GM12878 (cell line): ENCODE data around the gene PDCD11. TPM values are rescaled to one million over a fixed set of nuclear protein-coding genes. Genes with fewer than 3 reads are reported as not detected.
A peak's percentile ranks its signal among the peaks of the same experiment; 100 is the strongest.

ENCODE experiments used
- ATF7 ChIP-seq: fragments of 450-650 bp; IDR thresholded peaks from 2 replicates; pipeline ENCODE4 v1.6.1; 2016; ENCODE audit warnings: low read depth, mild to moderate bottlenecking
- CHD1 ChIP-seq: IDR thresholded peaks from 2 replicates; pipeline ENCODE4 v1.6.1; 2012; ENCODE audit warnings: low read depth, low read length, improper control_type of control experiment
- CREB1 ChIP-seq: IDR thresholded peaks from 2 replicates; pipeline ENCODE4 v1.6.1; 2012; ENCODE audit warnings: low read depth, mild to moderate bottlenecking, inconsistent platforms
- EZH2 ChIP-seq: IDR thresholded peaks from 2 replicates; pipeline ENCODE4 v1.6.1; 2012; ENCODE audit warnings: low read depth, mild to moderate bottlenecking, control low read depth, inconsistent platforms, low read length, borderline replicate concordance; ENCODE audit not compliant: control insufficient read depth
- GATAD2B ChIP-seq: fragments of 450-650 bp; conservative IDR thresholded peaks from 2 replicates; pipeline ENCODE4 v1.6.1; 2017; ENCODE audit warnings: low read depth, mild to moderate bottlenecking, moderate library complexity
- MEF2B ChIP-seq: fragments of 450-650 bp; IDR thresholded peaks from 2 replicates; pipeline ENCODE4 v1.6.1; 2018; ENCODE audit warnings: mild to moderate bottlenecking, moderate library complexity; ENCODE audit not compliant: partially characterized antibody, poor library complexity, severe bottlenecking
- NBN ChIP-seq: fragments of 450-650 bp; IDR thresholded peaks from 2 replicates; pipeline ENCODE4 v1.6.1; 2016
- NFYB ChIP-seq: IDR thresholded peaks from 2 replicates; pipeline ENCODE4 v1.6.1; 2011; ENCODE audit warnings: low read depth, mild to moderate bottlenecking, low read length, improper control_type of control experiment, moderate library complexity; ENCODE audit not compliant: insufficient read depth
- PML ChIP-seq: IDR thresholded peaks from 2 replicates; pipeline ENCODE4 v1.6.1; 2012; ENCODE audit warnings: low read length, inconsistent platforms
- RAD21 ChIP-seq: IDR thresholded peaks from 2 replicates; pipeline ENCODE4 v1.6.1; 2011; ENCODE audit warnings: mild to moderate bottlenecking, low read depth, low read length, moderate library complexity; ENCODE audit not compliant: insufficient read depth
- RFX5 ChIP-seq: IDR thresholded peaks from 2 replicates; pipeline ENCODE4 v1.6.1; 2011; ENCODE audit warnings: low read depth, low read length, improper control_type of control experiment
- SKIL ChIP-seq: fragments of 450-650 bp; IDR thresholded peaks from 2 replicates; pipeline ENCODE4 v1.6.1; 2017; ENCODE audit warnings: mild to moderate bottlenecking, low read depth, inconsistent platforms; ENCODE audit not compliant: poor library complexity, severe bottlenecking
- STAT3 ChIP-seq: IDR thresholded peaks from 2 replicates; pipeline ENCODE4 v1.6.1; 2011; ENCODE audit warnings: low read depth, low read length, improper control_type of control experiment
- WRNIP1 ChIP-seq: IDR thresholded peaks from 2 replicates; pipeline ENCODE4 v1.6.1; 2011; ENCODE audit warnings: low read depth, low read length, improper control_type of control experiment, borderline replicate concordance
- ZNF24 ChIP-seq: fragments of 450-650 bp; IDR thresholded peaks from 2 replicates; pipeline ENCODE4 v1.6.1; 2017; ENCODE audit warnings: antibody characterized with exemption, mild to moderate bottlenecking
- ZNF384 ChIP-seq: IDR thresholded peaks from 2 replicates; pipeline ENCODE4 v1.6.1; 2012; ENCODE audit warnings: low read depth, mild to moderate bottlenecking, low read length, improper control_type of control experiment, borderline replicate concordance
- polyA plus RNA-seq, 11 experiments: library from polyadenylated mRNA; depleted of rRNA in 4 of 11; unstranded in 6 of 11; stranded (reverse) in 5 of 11; fragments of >200 nt; fragmentation: Nextera tagmentation in 4 of 11; fragmentation: Illumina TruSeq in 1 of 11; extraction: Ambion mirVana in 4 of 11; extraction: Trizol in 1 of 11; gene quantifications; 1 replicate in 1 of 11; 2 replicates in 10 of 11; pipeline versions ENCODE4 v1.2.1 to v1.2.3, GENCODE V29; 2011 to 2016; ENCODE audit warnings: inconsistent platforms in 2 of 11, missing spikeins in 2 of 11, low read depth in 1 of 11
- total RNA-seq, 4 experiments: library from RNA; depleted of rRNA in 3 of 4; stranded (reverse); fragments of >200 nt in 3 of 4; fragmentation: Illumina TruSeq in 1 of 4; extraction: Trizol in 1 of 4; gene quantifications; 2 replicates each; pipeline versions ENCODE4 v1.2.1 to v1.2.3, GENCODE V29; 2013 to 2021
- TF ChIP-seq, protein P1 (sequence below): fragments of 450-650 bp; IDR thresholded peaks from 2 replicates; pipeline ENCODE4 v1.6.1; 2017; ENCODE audit warnings: mild to moderate bottlenecking, moderate library complexity
- TF ChIP-seq, protein P2 (sequence below): fragments of 450-650 bp; IDR thresholded peaks from 2 replicates; pipeline ENCODE4 v1.6.1; 2017; ENCODE audit warnings: mild to moderate bottlenecking
- TF ChIP-seq, protein P3 (sequence below): fragments of 450-650 bp; conservative IDR thresholded peaks from 2 replicates; pipeline ENCODE4 v1.6.1; 2017; ENCODE audit warnings: mild to moderate bottlenecking, moderate library complexity

The PDCD11 gene
- total and polyA plus RNA-seq, 10 of the 15 experiments (the other 5 are each of a cell fraction or from before 2014, with no cell fraction given), result 13.9 to 69.7 (median 44.8) TPM

DNA sequence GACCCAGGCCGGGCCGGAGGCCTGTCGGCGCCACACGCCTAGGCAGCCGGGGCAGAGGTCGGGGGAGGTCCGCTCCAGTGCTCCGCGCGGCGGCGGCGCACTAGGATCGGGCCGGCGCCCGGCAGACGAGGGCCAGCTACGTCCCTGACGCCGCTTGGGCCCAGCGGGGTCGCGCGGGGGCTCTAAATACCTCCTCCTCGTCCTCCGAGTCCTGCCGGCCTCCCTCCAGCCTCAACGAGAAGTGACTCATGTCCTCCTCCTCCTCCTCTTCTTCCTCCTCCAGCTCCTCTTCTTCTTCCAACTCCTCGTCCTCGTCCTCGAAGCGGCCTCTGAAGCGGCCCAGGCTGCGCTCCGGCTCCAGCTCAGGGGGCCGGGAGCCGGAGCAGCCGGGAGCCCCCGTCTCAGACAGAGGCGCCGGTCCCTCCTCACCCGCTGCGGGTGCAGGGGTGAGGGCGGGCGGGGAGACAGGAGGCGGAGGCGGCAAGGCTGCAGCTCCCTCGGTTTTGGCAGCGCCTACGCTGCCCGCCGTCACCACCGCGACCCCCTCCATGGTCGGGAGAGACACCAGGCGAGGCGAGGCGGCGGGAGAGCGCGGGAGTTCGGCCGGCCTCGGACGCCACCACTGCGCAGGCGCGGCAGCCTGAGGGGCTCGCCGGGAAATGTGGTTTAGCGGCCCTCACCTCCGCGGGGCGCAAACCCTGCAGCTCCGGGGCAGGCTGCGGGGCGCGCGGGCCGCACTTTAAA is 45.7 kb upstream of the PDCD11 start, which contains the start of gene PCGF6 (continued):
- TF ChIP-seq, protein P1, sequence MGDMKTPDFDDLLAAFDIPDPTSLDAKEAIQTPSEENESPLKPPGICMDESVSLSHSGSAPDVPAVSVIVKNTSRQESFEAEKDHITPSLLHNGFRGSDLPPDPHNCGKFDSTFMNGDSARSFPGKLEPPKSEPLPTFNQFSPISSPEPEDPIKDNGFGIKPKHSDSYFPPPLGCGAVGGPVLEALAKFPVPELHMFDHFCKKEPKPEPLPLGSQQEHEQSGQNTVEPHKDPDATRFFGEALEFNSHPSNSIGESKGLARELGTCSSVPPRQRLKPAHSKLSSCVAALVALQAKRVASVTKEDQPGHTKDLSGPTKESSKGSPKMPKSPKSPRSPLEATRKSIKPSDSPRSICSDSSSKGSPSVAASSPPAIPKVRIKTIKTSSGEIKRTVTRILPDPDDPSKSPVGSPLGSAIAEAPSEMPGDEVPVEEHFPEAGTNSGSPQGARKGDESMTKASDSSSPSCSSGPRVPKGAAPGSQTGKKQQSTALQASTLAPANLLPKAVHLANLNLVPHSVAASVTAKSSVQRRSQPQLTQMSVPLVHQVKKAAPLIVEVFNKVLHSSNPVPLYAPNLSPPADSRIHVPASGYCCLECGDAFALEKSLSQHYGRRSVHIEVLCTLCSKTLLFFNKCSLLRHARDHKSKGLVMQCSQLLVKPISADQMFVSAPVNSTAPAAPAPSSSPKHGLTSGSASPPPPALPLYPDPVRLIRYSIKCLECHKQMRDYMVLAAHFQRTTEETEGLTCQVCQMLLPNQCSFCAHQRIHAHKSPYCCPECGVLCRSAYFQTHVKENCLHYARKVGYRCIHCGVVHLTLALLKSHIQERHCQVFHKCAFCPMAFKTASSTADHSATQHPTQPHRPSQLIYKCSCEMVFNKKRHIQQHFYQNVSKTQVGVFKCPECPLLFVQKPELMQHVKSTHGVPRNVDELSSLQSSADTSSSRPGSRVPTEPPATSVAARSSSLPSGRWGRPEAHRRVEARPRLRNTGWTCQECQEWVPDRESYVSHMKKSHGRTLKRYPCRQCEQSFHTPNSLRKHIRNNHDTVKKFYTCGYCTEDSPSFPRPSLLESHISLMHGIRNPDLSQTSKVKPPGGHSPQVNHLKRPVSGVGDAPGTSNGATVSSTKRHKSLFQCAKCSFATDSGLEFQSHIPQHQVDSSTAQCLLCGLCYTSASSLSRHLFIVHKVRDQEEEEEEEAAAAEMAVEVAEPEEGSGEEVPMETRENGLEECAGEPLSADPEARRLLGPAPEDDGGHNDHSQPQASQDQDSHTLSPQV, result no peak
- TF ChIP-seq RAD21 (no peak), PML (no peak), NFYB (no peak), GATAD2B (peak; percentile 56), MEF2B (no peak), RFX5 (no peak), EZH2 (no peak), ZNF24 (0 out of 2 replicates have a peak, but pooled peaks have one; percentile 5), STAT3 (no peak), NBN (no peak), WRNIP1 (no peak), CREB1 (0 out of 2 replicates have a peak, but pooled peaks have one; percentile 36), ZNF384 (no peak), CHD1 (no peak), SKIL (no peak), ATF7 (no peak)
- TF ChIP-seq, protein P2, sequence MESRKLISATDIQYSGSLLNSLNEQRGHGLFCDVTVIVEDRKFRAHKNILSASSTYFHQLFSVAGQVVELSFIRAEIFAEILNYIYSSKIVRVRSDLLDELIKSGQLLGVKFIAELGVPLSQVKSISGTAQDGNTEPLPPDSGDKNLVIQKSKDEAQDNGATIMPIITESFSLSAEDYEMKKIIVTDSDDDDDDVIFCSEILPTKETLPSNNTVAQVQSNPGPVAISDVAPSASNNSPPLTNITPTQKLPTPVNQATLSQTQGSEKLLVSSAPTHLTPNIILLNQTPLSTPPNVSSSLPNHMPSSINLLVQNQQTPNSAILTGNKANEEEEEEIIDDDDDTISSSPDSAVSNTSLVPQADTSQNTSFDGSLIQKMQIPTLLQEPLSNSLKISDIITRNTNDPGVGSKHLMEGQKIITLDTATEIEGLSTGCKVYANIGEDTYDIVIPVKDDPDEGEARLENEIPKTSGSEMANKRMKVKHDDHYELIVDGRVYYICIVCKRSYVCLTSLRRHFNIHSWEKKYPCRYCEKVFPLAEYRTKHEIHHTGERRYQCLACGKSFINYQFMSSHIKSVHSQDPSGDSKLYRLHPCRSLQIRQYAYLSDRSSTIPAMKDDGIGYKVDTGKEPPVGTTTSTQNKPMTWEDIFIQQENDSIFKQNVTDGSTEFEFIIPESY, result no peak
- TF ChIP-seq, protein P3, sequence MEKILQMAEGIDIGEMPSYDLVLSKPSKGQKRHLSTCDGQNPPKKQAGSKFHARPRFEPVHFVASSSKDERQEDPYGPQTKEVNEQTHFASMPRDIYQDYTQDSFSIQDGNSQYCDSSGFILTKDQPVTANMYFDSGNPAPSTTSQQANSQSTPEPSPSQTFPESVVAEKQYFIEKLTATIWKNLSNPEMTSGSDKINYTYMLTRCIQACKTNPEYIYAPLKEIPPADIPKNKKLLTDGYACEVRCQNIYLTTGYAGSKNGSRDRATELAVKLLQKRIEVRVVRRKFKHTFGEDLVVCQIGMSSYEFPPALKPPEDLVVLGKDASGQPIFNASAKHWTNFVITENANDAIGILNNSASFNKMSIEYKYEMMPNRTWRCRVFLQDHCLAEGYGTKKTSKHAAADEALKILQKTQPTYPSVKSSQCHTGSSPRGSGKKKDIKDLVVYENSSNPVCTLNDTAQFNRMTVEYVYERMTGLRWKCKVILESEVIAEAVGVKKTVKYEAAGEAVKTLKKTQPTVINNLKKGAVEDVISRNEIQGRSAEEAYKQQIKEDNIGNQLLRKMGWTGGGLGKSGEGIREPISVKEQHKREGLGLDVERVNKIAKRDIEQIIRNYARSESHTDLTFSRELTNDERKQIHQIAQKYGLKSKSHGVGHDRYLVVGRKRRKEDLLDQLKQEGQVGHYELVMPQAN, result no peak
